ENCODE results near the gene TTC7B.

TTC7B gene

DNA sequence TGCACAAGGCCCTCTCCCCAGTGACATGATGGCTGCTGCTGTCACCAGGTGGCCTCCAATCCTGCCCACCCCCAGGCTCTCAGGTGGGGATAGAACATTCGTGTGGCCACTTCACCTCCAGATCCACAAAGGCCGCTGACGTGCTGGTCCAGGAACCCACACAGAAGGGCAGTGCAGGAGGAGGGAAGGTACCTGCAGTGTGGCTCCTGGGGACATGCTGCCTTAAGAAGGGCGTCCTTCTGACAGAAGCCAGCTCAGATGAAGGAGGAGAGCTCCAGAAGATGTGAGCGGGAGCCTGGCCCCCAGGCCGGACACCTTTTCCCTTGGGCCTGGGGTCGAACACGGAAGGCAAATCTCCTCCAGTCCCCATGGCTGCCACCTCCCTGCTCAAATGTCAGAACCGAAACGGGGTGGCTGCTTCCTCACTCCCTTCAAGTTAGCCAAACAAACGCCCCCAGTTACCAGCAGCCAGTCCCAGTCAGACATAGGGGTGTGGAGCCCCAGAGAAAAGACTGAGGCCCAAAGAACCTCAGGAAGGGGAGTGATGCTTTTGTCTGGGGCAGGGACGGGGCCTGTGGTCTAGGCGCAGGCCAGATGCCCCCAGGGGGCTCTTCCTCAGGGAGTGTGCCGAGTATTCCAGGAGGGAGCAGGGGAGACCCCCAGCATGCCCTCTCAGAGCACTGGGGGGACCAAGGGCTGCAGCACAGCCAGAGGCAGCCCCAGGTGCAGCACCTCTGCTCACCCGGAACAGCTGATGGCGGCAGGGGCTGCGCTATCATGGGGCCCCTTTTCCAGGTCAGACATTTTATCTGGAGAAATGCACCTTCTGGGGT is 263.5 kb downstream of the TTC7B start:
- TF ChIP-seq, protein P1, sequence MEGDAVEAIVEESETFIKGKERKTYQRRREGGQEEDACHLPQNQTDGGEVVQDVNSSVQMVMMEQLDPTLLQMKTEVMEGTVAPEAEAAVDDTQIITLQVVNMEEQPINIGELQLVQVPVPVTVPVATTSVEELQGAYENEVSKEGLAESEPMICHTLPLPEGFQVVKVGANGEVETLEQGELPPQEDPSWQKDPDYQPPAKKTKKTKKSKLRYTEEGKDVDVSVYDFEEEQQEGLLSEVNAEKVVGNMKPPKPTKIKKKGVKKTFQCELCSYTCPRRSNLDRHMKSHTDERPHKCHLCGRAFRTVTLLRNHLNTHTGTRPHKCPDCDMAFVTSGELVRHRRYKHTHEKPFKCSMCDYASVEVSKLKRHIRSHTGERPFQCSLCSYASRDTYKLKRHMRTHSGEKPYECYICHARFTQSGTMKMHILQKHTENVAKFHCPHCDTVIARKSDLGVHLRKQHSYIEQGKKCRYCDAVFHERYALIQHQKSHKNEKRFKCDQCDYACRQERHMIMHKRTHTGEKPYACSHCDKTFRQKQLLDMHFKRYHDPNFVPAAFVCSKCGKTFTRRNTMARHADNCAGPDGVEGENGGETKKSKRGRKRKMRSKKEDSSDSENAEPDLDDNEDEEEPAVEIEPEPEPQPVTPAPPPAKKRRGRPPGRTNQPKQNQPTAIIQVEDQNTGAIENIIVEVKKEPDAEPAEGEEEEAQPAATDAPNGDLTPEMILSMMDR (IDR thresholded peaks at IDR 0.05; ENCODE audit: insufficient read depth, low read length, poor library complexity, severe bottlenecking): no peak
- Histone ChIP-seq H3F3A (ENCODE audit: insufficient read depth) (no peaks in the 10 kb centered on the region), H3K79me2 (ENCODE audit: insufficient read depth, low read length) (no peaks in the 10 kb centered on the region), H3K9me3 (ENCODE audit: insufficient read depth, low read length) (no peaks in the 10 kb centered on the region), H3K4me3 (ENCODE audit: insufficient read depth, low read length, poor library complexity, severe bottlenecking) (no peak overlapping the region), H3K9me2 (replicated peaks; ENCODE audit: insufficient read depth, low read length) (no peaks in the 10 kb centered on the region), H4K20me1 (ENCODE audit: low read depth, low read length) (no peaks in the 10 kb centered on the region), H3K9ac (ENCODE audit: low read length) (no peak overlapping the region), H3K36me3 (ENCODE audit: low read length) (no peaks in the 10 kb centered on the region), H2AFZ (ENCODE audit: low read depth, low read length, severe bottlenecking) (no peak overlapping the region), H3K4me2 (ENCODE audit: low read depth, low read length, poor library complexity, severe bottlenecking) (no peak overlapping the region), H3K27ac (ENCODE audit: low read depth, low read length) (no peak overlapping the region), H3K27me3 (ENCODE audit: low read length) (no peaks in the 10 kb centered on the region)

DNA sequence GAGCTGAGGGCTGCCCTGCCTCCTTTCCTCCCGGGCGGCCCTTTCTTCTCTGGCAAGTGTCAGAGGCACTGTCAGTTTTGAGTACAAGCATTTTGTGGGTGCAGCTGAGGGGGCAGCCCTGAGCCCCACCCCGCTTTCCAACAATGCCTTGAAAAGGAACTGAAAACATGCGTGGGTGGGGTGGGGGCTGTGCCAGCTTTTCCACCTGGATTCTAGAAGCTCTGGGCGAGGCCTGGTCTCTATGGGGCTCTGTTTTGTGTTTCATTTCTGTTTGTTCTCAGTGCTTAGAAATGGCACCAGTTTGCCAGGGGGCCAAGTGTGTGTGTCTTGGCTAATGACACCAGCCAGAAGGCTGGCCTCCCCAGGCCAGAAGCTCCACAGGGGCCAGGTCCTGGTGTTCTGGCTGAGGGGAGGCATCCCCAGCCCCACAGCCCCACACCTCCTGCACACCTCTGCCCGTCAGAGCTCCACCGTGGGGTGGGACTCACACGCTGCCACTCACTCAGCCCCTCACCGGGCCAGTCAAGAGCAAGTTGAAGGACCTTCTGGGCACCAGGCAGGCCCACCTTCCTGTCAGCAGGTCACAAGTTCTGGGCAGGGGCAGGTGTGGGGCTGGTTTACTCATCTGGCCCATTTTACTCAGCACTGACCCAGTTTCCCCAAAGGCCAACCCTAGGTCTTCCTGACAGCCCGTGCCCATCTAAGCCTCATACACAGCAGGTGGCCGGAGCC is 264.3 kb downstream of the TTC7B start:
- H3K9me2 ChIP-seq (replicated peaks; ENCODE audit: insufficient read depth, low read length): no peaks in the 10 kb centered on the region
- H3K4me2 ChIP-seq (ENCODE audit: low read depth, low read length, poor library complexity, severe bottlenecking): no peak overlapping the region
- H2AFZ ChIP-seq (ENCODE audit: low read depth, low read length, severe bottlenecking): no peak overlapping the region
- no peak overlapping the region for H3K9ac ChIP-seq (ENCODE audit: low read length)
- no peak overlapping the region for H3K27ac ChIP-seq (ENCODE audit: low read depth, low read length)
- H3K4me3 ChIP-seq (ENCODE audit: insufficient read depth, low read length, poor library complexity, severe bottlenecking): no peak overlapping the region
- no peaks in the 10 kb centered on the region for H3F3A ChIP-seq (ENCODE audit: insufficient read depth)
- TF ChIP-seq EZH2phosphoT487 (conservative IDR thresholded peaks at IDR 0.05; ENCODE audit: low read length): no peak
- TF ChIP-seq, protein P1 (IDR thresholded peaks at IDR 0.05; ENCODE audit: insufficient read depth, low read length, poor library complexity, severe bottlenecking): no peak
- no peaks in the 10 kb centered on the region for H4K20me1 ChIP-seq (ENCODE audit: low read depth, low read length)
- no peaks in the 10 kb centered on the region for H3K36me3 ChIP-seq (ENCODE audit: low read length)
- no peaks in the 10 kb centered on the region for H3K9me3 ChIP-seq (ENCODE audit: insufficient read depth, low read length)
- H3K27me3 ChIP-seq (ENCODE audit: low read length): no peaks in the 10 kb centered on the region
- no peaks in the 10 kb centered on the region for H3K79me2 ChIP-seq (ENCODE audit: insufficient read depth, low read length)

DNA sequence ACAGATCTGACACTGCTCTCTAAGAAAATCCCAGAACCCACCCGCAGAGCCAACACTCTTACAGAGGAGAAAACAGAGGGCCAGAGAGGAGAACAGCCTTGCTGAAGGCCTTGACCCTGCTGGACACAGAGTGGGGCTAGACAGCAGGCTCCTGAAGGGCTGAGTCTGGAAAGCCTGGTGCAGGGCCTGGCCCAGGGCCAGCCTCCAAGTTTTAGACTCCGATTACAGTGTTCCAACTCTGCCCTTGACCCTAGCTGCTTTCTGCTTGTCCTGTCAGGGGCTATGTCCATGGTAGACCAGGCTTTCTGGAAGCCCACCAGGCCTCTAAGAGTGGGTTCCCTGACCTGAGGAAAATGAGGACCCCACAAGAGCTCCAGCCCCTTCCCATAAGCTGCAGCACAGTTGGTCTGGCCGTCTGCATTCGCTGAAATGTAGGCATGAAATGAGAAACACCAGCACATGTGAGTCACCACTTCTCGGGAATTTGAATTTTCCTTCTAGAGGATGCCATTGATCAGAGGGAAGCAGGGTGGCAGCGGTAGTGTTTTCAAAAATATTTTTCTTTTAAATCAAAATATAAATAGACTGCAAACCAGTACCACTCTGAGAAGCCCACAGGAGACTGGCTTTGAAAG is 265.0 kb downstream of the TTC7B start:
- H3K9me2 ChIP-seq (replicated peaks; ENCODE audit: insufficient read depth, low read length): no peaks in the 10 kb centered on the region
- H3K9me3 ChIP-seq (ENCODE audit: insufficient read depth, low read length): no peaks in the 10 kb centered on the region
- TF ChIP-seq, protein P1 (IDR thresholded peaks at IDR 0.05; ENCODE audit: insufficient read depth, low read length, poor library complexity, severe bottlenecking): no peak
- no peak for TF ChIP-seq EZH2phosphoT487 (conservative IDR thresholded peaks at IDR 0.05; ENCODE audit: low read length)
- H3K36me3 ChIP-seq (ENCODE audit: low read length): no peaks in the 10 kb centered on the region
- no peaks in the 10 kb centered on the region for H4K20me1 ChIP-seq (ENCODE audit: low read depth, low read length)
- no peak overlapping the region for H2AFZ ChIP-seq (ENCODE audit: low read depth, low read length, severe bottlenecking)
- no peak overlapping the region for H3K4me3 ChIP-seq (ENCODE audit: insufficient read depth, low read length, poor library complexity, severe bottlenecking)
- no peaks in the 10 kb centered on the region for H3K79me2 ChIP-seq (ENCODE audit: insufficient read depth, low read length)
- no peak overlapping the region for H3K9ac ChIP-seq (ENCODE audit: low read length)
- H3K27ac ChIP-seq (ENCODE audit: low read depth, low read length): no peak overlapping the region
- H3K4me2 ChIP-seq (ENCODE audit: low read depth, low read length, poor library complexity, severe bottlenecking): no peak overlapping the region
- no peaks in the 10 kb centered on the region for H3F3A ChIP-seq (ENCODE audit: insufficient read depth)
- no peaks in the 10 kb centered on the region for H3K27me3 ChIP-seq (ENCODE audit: low read length)

Data from SU-DHL-6 (cell line).